ENCODE data around the gene MAP3K5. TPM values are rescaled to one million over a fixed set of nuclear protein-coding genes. Genes with fewer than 3 reads are reported as not detected.

The MAP3K5 gene
- total RNA-seq, 1 donor from 2014 or later, result 24.4 TPM

- DNase-seq, result no peak
- Mint-ChIP-seq H3K9me3 (no peaks in the 10 kb centered on the region), H3K27me3 (no peaks in the 10 kb centered on the region), H3K36me3 (ENCODE audit: low read depth) (peaks cover 2% of the 10 kb centered on the region), H3K4me1 (peaks cover 38% of the 10 kb centered on the region), H3K4me3 (no peak overlapping the region), H3K27ac (no peak overlapping the region)
- intact Hi-C loops (cut with micrococcal nuclease), result no loop called here
- TF ChIP-seq, protein P1, sequence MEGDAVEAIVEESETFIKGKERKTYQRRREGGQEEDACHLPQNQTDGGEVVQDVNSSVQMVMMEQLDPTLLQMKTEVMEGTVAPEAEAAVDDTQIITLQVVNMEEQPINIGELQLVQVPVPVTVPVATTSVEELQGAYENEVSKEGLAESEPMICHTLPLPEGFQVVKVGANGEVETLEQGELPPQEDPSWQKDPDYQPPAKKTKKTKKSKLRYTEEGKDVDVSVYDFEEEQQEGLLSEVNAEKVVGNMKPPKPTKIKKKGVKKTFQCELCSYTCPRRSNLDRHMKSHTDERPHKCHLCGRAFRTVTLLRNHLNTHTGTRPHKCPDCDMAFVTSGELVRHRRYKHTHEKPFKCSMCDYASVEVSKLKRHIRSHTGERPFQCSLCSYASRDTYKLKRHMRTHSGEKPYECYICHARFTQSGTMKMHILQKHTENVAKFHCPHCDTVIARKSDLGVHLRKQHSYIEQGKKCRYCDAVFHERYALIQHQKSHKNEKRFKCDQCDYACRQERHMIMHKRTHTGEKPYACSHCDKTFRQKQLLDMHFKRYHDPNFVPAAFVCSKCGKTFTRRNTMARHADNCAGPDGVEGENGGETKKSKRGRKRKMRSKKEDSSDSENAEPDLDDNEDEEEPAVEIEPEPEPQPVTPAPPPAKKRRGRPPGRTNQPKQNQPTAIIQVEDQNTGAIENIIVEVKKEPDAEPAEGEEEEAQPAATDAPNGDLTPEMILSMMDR (IDR thresholded peaks at IDR 0.05), result no peak
- no peak for ATAC-seq (ENCODE audit: low read depth)
- ChIA-PET POLR2A (interaction anchor here (2.2 kb wide), 1 partner anchor 52 kb away, joined by 27 read pairs; the partner anchor contains the start of gene MAP3K5), CTCF (interaction anchor here (1.4 to 5.1 kb wide), 3 partner anchors 51 to 97 kb away, joined by 3 to 57 read pairs (median 4); partner anchors contain the start of gene MAP3K5)
Measured at GRCh38 chr6:136740050-136740974, 52.0 kb downstream of the MAP3K5 start.

DNA sequence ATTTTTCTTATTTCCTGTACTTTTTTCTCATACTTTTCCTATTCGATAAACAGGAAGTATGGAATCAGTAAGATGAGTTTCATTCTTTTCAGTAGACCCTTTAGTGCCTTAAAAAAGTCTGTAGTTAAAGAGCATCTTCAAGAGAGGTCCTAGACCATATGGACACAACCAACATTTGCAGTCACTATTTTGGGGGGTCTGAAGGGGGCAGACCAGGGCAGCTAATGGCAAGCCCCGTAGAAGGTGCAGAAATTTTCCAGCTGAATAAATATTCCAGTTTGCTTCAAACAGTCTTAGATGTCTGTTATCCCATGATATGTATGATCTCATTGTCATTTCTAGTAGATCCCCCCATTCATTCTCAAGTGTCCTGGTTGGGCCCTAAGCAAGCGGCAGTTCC is 52.8 kb downstream of the MAP3K5 start:
- Mint-ChIP-seq H3K36me3 (ENCODE audit: low read depth) (peaks cover 2% of the 10 kb centered on the region), H3K4me1 (peaks cover 36% of the 10 kb centered on the region), H3K27me3 (no peaks in the 10 kb centered on the region), H3K27ac (no peak overlapping the region), H3K9me3 (no peaks in the 10 kb centered on the region), H3K4me3 (no peak overlapping the region)
- no peak for ATAC-seq (ENCODE audit: low read depth)
- no peak for DNase-seq
- ChIA-PET POLR2A (interaction anchor here (2.2 kb wide), 1 partner anchor 52 kb away, joined by 27 read pairs; the partner anchor contains the start of gene MAP3K5), CTCF (interaction anchor here (1.4 to 5.1 kb wide), 3 partner anchors 52 to 96 kb away, joined by 3 to 57 read pairs (median 4); partner anchors contain the start of gene MAP3K5)
- TF ChIP-seq, protein P1 (IDR thresholded peaks at IDR 0.05), result no peak
- intact Hi-C loops (cut with micrococcal nuclease), result loop anchor here (1.0 kb wide), 1 partner anchor 53 kb away; the partner anchor contains the start of gene MAP3K5

GRCh38 chr6:136739071-136739470 is 53.2 kb downstream of the MAP3K5 start:
- ATAC-seq (ENCODE audit: low read depth) (no peak), DNase-seq (no peak)
- Mint-ChIP-seq H3K4me3 (no peak overlapping the region), H3K9me3 (no peaks in the 10 kb centered on the region), H3K4me1 (peaks cover 34% of the 10 kb centered on the region), H3K36me3 (ENCODE audit: low read depth) (peaks cover 2% of the 10 kb centered on the region), H3K27me3 (no peaks in the 10 kb centered on the region), H3K27ac (no peak overlapping the region)
- POLR2A ChIA-PET, result interaction anchor here (2.2 kb wide), 1 partner anchor 53 kb away, joined by 27 read pairs; the partner anchor contains the start of gene MAP3K5
- TF ChIP-seq, protein P1 (IDR thresholded peaks at IDR 0.05), result no peak
- intact Hi-C loops (cut with micrococcal nuclease), result loop anchor here (1.0 kb wide), 1 partner anchor 53 kb away; the partner anchor contains the start of gene MAP3K5
- CTCF ChIA-PET, result interaction anchor here (1.6 to 5.1 kb wide), 2 partner anchors 52 to 94 kb away, joined by 4 to 57 read pairs; partner anchors contain the start of gene MAP3K5

GRCh38 chr6:136738692-136739057 is 53.6 kb downstream of the MAP3K5 start:
- ATAC-seq (ENCODE audit: low read depth) (no peak), DNase-seq (no peak)
- ChIA-PET POLR2A (interaction anchor here (2.2 kb wide), 1 partner anchor 53 kb away, joined by 27 read pairs; the partner anchor contains the start of gene MAP3K5), CTCF (interaction anchor here (1.0 to 5.1 kb wide), 2 partner anchors 53 to 94 kb away, joined by 3 to 57 read pairs; partner anchors contain the start of gene MAP3K5)
- TF ChIP-seq, protein P1 (IDR thresholded peaks at IDR 0.05), result no peak
- H3K9me3 Mint-ChIP-seq, result no peaks in the 10 kb centered on the region
- peaks cover 2% of the 10 kb centered on the region for H3K36me3 Mint-ChIP-seq (ENCODE audit: low read depth)
- intact Hi-C loops (cut with micrococcal nuclease), result loop anchor here (1.0 kb wide), 1 partner anchor 54 kb away; the partner anchor contains the start of gene MAP3K5
- H3K4me3 Mint-ChIP-seq, result no peak overlapping the region
- H3K27me3 Mint-ChIP-seq, result no peaks in the 10 kb centered on the region
- peaks cover 31% of the 10 kb centered on the region for H3K4me1 Mint-ChIP-seq
- no peak overlapping the region for H3K27ac Mint-ChIP-seq
